Kidney epithelial cell (primary cell): Measurements from ENCODE around the gene TCF21. TPM values are rescaled to one million over a fixed set of nuclear protein-coding genes. Genes with fewer than 3 reads are reported as not detected.

Experiments used
- DNase-seq: peaks from one replicate; pipeline ENCODE4 v3.0.0-alpha.2; 2010; ENCODE audit warnings: low read depth
- H3K27me3 ChIP-seq: 2 replicates; pipeline ENCODE4 v1.6.0; 2011; ENCODE audit warnings: low read length; ENCODE audit not compliant: control insufficient read depth, insufficient read depth
- H3K36me3 ChIP-seq: 2 replicates; pipeline ENCODE4 v1.5.1; 2011; ENCODE audit warnings: low read length; ENCODE audit not compliant: control insufficient read depth, insufficient read depth
- H3K4me3 ChIP-seq: 2 replicates; pipeline ENCODE4 v1.5.1; 2011; ENCODE audit warnings: low read depth, mild to moderate bottlenecking, control low read depth, low read length
- CTCF ChIP-seq: IDR thresholded peaks from 2 replicates; pipeline ENCODE4 v1.5.1; 2011; ENCODE audit warnings: mild to moderate bottlenecking, moderate library complexity, low read length, control low read depth, inconsistent platforms; ENCODE audit not compliant: insufficient read depth, poor library complexity, severe bottlenecking
- total RNA-seq: library from RNA; depleted of rRNA; stranded (reverse); fragments of >200 nt; gene quantifications from 2 replicates; pipeline ENCODE4 v1.2.3, GENCODE V29; 2015

TCF21 gene
- total RNA-seq, 1 donor from 2014 or later: 0.33 TPM

DNA sequence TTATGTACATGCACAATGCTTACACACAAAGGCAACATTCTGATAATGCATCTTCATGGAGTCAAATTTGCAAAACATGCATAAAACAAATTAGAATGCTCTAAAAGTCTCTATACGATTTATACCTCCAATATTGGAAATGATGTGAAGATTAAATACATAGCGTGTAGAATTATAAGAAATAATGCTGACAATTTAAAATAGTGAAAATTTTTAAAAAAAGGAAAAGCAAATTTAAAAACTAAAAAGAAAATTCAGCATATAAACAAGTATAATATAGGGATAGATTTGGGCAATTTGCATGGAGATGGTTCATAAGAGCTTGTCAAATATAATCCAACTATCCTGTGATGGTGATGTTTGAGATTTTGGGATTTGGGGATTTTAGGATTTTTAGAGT is 14.9 kb downstream of the TCF21 start:
- no peaks in the 10 kb centered on the region for H3K36me3 ChIP-seq
- H3K4me3 ChIP-seq: no peak overlapping the region
- no peaks in the 10 kb centered on the region for H3K27me3 ChIP-seq
- no peak for TF ChIP-seq CTCF
- DNase-seq: no peak

DNA sequence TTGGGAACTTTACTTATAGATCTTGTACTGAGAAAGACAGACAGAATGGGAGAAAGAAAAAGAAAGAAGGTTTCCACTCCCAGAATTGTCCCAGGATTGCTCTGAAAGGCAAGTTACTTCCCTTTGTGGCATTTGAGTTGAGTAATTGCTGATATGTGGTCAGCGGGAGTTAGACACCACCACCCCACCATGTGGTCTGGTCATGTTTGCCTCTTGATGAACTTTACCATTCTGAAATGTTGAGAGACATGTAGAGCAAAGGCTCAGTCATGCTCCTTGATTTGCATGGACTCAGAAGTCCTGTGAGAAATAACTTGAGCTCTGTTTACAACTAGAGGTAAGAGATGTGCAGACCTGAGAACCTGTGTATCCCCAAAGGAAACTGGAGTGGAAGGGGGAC is 17.1 kb downstream of the TCF21 start:
- H3K36me3 ChIP-seq: no peaks in the 10 kb centered on the region
- no peaks in the 10 kb centered on the region for H3K27me3 ChIP-seq
- DNase-seq: no peak
- TF ChIP-seq CTCF: no peak
- H3K4me3 ChIP-seq: no peak overlapping the region

- Histone ChIP-seq H3K36me3 (no peaks in the 10 kb centered on the region), H3K4me3 (no peak overlapping the region), H3K27me3 (no peaks in the 10 kb centered on the region)
- peak; percentile 93 for TF ChIP-seq CTCF
- peak; percentile 68 for DNase-seq
Measured at GRCh38 chr6:133916650-133917151, 27.8 kb downstream of the TCF21 start.

GRCh38 chr6:133917781-133918180 is 28.9 kb downstream of the TCF21 start:
- no peak for TF ChIP-seq CTCF
- Histone ChIP-seq H3K27me3 (no peaks in the 10 kb centered on the region), H3K4me3 (no peak overlapping the region), H3K36me3 (no peaks in the 10 kb centered on the region)
- DNase-seq: no peak

DNA sequence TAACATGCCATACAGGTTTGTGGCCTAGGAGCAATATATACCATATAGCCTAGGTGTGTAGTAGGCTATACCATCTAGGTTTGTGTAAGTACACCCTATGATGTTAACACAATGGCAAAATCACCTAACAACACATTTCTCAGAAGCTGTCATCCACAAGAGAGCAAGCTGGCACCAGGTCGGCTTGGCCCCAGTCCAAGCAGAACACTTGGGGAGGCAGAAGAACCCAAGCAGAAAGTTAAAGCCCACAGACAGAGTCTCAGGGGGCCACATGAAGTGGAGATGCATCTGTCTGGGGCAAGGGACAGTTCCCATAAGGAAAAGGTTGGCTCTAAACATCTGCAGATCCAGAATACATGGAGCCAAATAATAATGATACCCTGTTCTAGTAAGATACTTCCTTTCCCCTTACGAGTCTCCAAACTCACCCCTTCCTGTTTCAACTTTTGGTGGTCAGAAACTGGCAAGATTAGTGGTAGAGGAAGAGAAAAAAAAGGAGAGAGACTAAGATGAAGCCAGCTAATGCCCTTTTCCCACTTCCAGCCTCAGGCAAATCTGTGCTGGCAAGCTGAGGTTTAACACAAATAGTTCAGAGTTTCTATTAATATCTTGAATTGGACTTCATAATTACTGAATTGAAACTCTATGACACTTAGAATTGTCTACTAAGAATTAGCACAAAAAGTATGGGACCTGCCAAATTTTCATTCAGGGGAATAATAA is 29.5 kb downstream of the TCF21 start:
- DNase-seq: no peak
- no peaks in the 10 kb centered on the region for H3K27me3 ChIP-seq
- no peaks in the 10 kb centered on the region for H3K36me3 ChIP-seq
- no peak for TF ChIP-seq CTCF
- no peak overlapping the region for H3K4me3 ChIP-seq

DNA sequence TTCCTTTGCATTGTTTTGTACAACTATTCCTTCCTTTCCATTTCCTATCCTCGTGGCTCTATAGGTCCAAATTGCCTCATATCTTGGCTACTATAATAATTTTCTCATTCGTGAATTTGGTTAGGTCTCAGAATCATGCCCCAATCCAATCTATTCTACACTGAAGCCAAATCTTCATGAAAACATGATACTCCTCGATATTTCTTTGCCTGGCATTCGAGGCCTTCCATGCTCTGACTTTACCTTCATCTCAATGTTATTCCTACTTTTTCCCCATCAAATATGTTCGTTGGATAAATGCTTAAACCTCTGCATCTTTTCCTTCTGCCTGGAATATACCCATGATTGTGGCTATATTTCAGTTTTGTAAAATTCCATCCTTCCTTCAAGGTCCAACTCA is 30.4 kb downstream of the TCF21 start:
- DNase-seq: no peak
- Histone ChIP-seq H3K27me3 (no peaks in the 10 kb centered on the region), H3K4me3 (no peak overlapping the region), H3K36me3 (no peaks in the 10 kb centered on the region)
- no peak for TF ChIP-seq CTCF
